ENCODE measurements around the gene CYP39A1.

The CYP39A1 gene

GRCh38 chr6:46652603-46653438, at the start of gene CYP39A1, which contains the start of gene SLC25A27:
TSS of gene CYP39A1 (minus strand) at chr6:46652818. CDS start at chr6:46652582, 236 bp downstream.
TSS of gene SLC25A27 (plus strand) at chr6:46652975. CDS start at chr6:46653193, 218 bp downstream.
- peak; percentile 96 for DNase-seq (ENCODE audit: low spot score)

- no peak for DNase-seq (ENCODE audit: low spot score)
Measured at GRCh38 chr6:46699970-46700369, 47.4 kb upstream of the CYP39A1 start.

- no peak for DNase-seq (ENCODE audit: low spot score)
Measured at GRCh38 chr6:46690911-46691451, 38.4 kb upstream of the CYP39A1 start.

- no peak for DNase-seq (ENCODE audit: low spot score)
Measured at GRCh38 chr6:46690141-46690755, 37.6 kb upstream of the CYP39A1 start.

GRCh38 chr6:46689657-46690056, 37.0 kb upstream of the CYP39A1 start:
- DNase-seq (ENCODE audit: low spot score) = no peak

GRCh38 chr6:46688966-46689335, 36.3 kb upstream of the CYP39A1 start:
- DNase-seq (ENCODE audit: low spot score) = no peak

GRCh38 chr6:46688117-46688965, 35.7 kb upstream of the CYP39A1 start:
- DNase-seq (ENCODE audit: low spot score) = peak; percentile 9

- DNase-seq (ENCODE audit: low spot score) = no peak
Measured at GRCh38 chr6:46687619-46688097, 35.0 kb upstream of the CYP39A1 start, which contains the start of gene TDRD6. TSS of gene TDRD6 (plus strand) at chr6:46687885. CDS start at chr6:46688129, 244 bp downstream.

GRCh38 chr6:46684771-46685170, 32.2 kb upstream of the CYP39A1 start:
- no peak for DNase-seq (ENCODE audit: low spot score)

- DNase-seq (ENCODE audit: low spot score) = peak; percentile 27
Measured at GRCh38 chr6:46677314-46677654, 24.7 kb upstream of the CYP39A1 start.

GRCh38 chr6:46676604-46677313, 24.1 kb upstream of the CYP39A1 start:
- DNase-seq (ENCODE audit: low spot score) = no peak

GRCh38 chr6:46674410-46674809, 21.8 kb upstream of the CYP39A1 start:
- no peak for DNase-seq (ENCODE audit: low spot score)

- DNase-seq (ENCODE audit: low spot score) = no peak
Measured at GRCh38 chr6:46667377-46667776, 14.8 kb upstream of the CYP39A1 start.

GRCh38 chr6:46661483-46661882, 8.9 kb upstream of the CYP39A1 start:
- no peak for DNase-seq (ENCODE audit: low spot score)

- DNase-seq (ENCODE audit: low spot score) = no peak
Measured at GRCh38 chr6:46657642-46658041, 5.0 kb upstream of the CYP39A1 start.

- peak; percentile 58 for DNase-seq (ENCODE audit: low spot score)
Measured at GRCh38 chr6:46655803-46656202, 3.2 kb upstream of the CYP39A1 start.

- no peak for DNase-seq (ENCODE audit: low spot score)
Measured at GRCh38 chr6:46653439-46654195, 999 bp upstream of the CYP39A1 start.

GRCh38 chr6:46652232-46652602, 401 bp downstream of the CYP39A1 start:
- no peak for DNase-seq (ENCODE audit: low spot score)

GRCh38 chr6:46651816-46652215, 802 bp downstream of the CYP39A1 start:
- DNase-seq (ENCODE audit: low spot score) = no peak

- DNase-seq (ENCODE audit: low spot score) = no peak
Measured at GRCh38 chr6:46651006-46651405, 1.6 kb downstream of the CYP39A1 start.
